Measurements from ENCODE around the gene C5orf22. TPM values are rescaled to one million over a fixed set of nuclear protein-coding genes. Genes with fewer than 3 reads are reported as not detected.
"Not testable (repeated sequence)": the region's sequence is repeated elsewhere in the genome, so short reads cannot be mapped to it uniquely, and the experiment has no call there.

C5orf22 gene
- 16.5 and 33.9 TPM in 2 replicates for total RNA-seq

- DNase-seq (ENCODE audit: low read depth) = peak; percentile 92
These were observed at the start of gene C5orf22, which contains the start of gene DROSHA for GRCh38 chr5:31531888-31532547. TSS of gene C5orf22 (plus strand) at chr5:31532301. CDS start at chr5:31532393, 92 bp downstream. TSS of gene DROSHA (minus strand) at chr5:31532093. CDS start at chr5:31529059, 3,034 bp downstream.

- no peak for DNase-seq (ENCODE audit: low read depth)
These were observed 46.5 kb upstream of the C5orf22 start for GRCh38 chr5:31485376-31486207.

GRCh38 chr5:31486441-31486840 is 45.7 kb upstream of the C5orf22 start:
- DNase-seq (ENCODE audit: low read depth) = no peak

GRCh38 chr5:31487506-31487905 is 44.6 kb upstream of the C5orf22 start:
- no peak for DNase-seq (ENCODE audit: low read depth)

GRCh38 chr5:31492869-31493268 is 39.2 kb upstream of the C5orf22 start:
- peak; percentile 7 for DNase-seq (ENCODE audit: low read depth)

GRCh38 chr5:31495336-31495735 is 36.8 kb upstream of the C5orf22 start:
- no peak for DNase-seq (ENCODE audit: low read depth)

GRCh38 chr5:31496301-31496700 is 35.8 kb upstream of the C5orf22 start:
- DNase-seq (ENCODE audit: low read depth) = no peak

GRCh38 chr5:31496891-31497290 is 35.2 kb upstream of the C5orf22 start:
- no peak for DNase-seq (ENCODE audit: low read depth)

GRCh38 chr5:31500256-31500655 is 31.8 kb upstream of the C5orf22 start:
- no peak for DNase-seq (ENCODE audit: low read depth)

GRCh38 chr5:31502506-31502905 is 29.6 kb upstream of the C5orf22 start:
- no peak for DNase-seq (ENCODE audit: low read depth)

- DNase-seq (ENCODE audit: low read depth) = no peak
These were observed 27.6 kb upstream of the C5orf22 start for GRCh38 chr5:31504529-31504928.

- no peak for DNase-seq (ENCODE audit: low read depth)
These were observed 20.8 kb upstream of the C5orf22 start for GRCh38 chr5:31511305-31511704.

GRCh38 chr5:31516802-31517201 is 15.3 kb upstream of the C5orf22 start:
- no peak for DNase-seq (ENCODE audit: low read depth)

GRCh38 chr5:31523041-31523440 is 9.1 kb upstream of the C5orf22 start:
- DNase-seq (ENCODE audit: low read depth) = no peak

- DNase-seq (ENCODE audit: low read depth) = no peak
These were observed 1.4 kb upstream of the C5orf22 start for GRCh38 chr5:31530541-31531265.

- DNase-seq (ENCODE audit: low read depth) = peak; percentile 2
These were observed 586 bp upstream of the C5orf22 start for GRCh38 chr5:31531543-31531887.

GRCh38 chr5:31534527-31535046 is 2.5 kb downstream of the C5orf22 start:
- no peak for DNase-seq (ENCODE audit: low read depth)

GRCh38 chr5:31536873-31537272 is 4.8 kb downstream of the C5orf22 start:
- DNase-seq (ENCODE audit: low read depth) = no peak

- DNase-seq (ENCODE audit: low read depth) = no peak
These were observed 5.2 kb downstream of the C5orf22 start for GRCh38 chr5:31537349-31537748.

GRCh38 chr5:31537851-31538250 is 5.8 kb downstream of the C5orf22 start:
- no peak for DNase-seq (ENCODE audit: low read depth)

GRCh38 chr5:31549114-31549513 is 17.0 kb downstream of the C5orf22 start:
- not testable (repeated sequence) for DNase-seq (ENCODE audit: low read depth)

- no peak for DNase-seq (ENCODE audit: low read depth)
These were observed 19.8 kb downstream of the C5orf22 start for GRCh38 chr5:31551878-31552277.

All from renal cortical epithelial cell (primary cell).